ENCODE results near the gene LAMA3. TPM values are rescaled to one million over a fixed set of nuclear protein-coding genes. Genes with fewer than 3 reads are reported as not detected.

The LAMA3 gene
- total RNA-seq, 1 experiment from 2014 or later, result 8.1 TPM

- H3K27me3 ChIP-seq (ENCODE audit: control insufficient read depth, insufficient read depth, low read length), result no peaks in the 10 kb centered on the region
- H3K4me1 ChIP-seq (ENCODE audit: control insufficient read depth, insufficient read depth, low read length), result no peaks in the 10 kb centered on the region
- no peaks in the 10 kb centered on the region for H3K9me3 ChIP-seq (ENCODE audit: control insufficient read depth, insufficient read depth, low read depth, low read length)
- POLR2A ChIA-PET, result interaction anchor here (0.5 kb wide), 1 partner anchor 67 kb away, joined by 3 read pairs; no protein-coding TSS in a partner anchor
- DNase-seq (ENCODE audit: low read depth, low spot score) (no peak), ATAC-seq (no peak)
- no peaks in the 10 kb centered on the region for H3K36me3 ChIP-seq (ENCODE audit: control insufficient read depth, insufficient read depth, low read length)
- BruUV-seq (replicated peaks), result no TSS peak
- no peak overlapping the region for H3K4me3 ChIP-seq (ENCODE audit: low read depth in 2 of 2, low read length in 2 of 2)
- in situ Hi-C loops (cut with HindIII; ENCODE audit: low pct_unique_long_range_greater_than_20kb, low sequenced_read_pairs), result no loop called here
- no peak overlapping the region for H3K27ac ChIP-seq (ENCODE audit: low read length)
- TF ChIP-seq POLR2AphosphoS5 (IDR thresholded peaks at IDR 0.05; ENCODE audit: low read depth, low read length) (no peak), REST (IDR thresholded peaks at IDR 0.05; ENCODE audit: insufficient read depth in 1 of 2, low read depth in 2 of 2, low read length in 1 of 2) (no peak), TCF7L2 (IDR thresholded peaks at IDR 0.05; ENCODE audit: low read depth, low read length) (no peak), CTCF (IDR thresholded peaks at IDR 0.05) (no peak), SIN3A (IDR thresholded peaks at IDR 0.05; ENCODE audit: borderline replicate concordance, insufficient read depth, low read depth, low read length) (no peak)
- CTCF ChIA-PET, result interaction anchor here (0.5 kb wide), 1 partner anchor 280 kb away, joined by 4 read pairs; no protein-coding TSS in a partner anchor
- intact Hi-C loops (cut with micrococcal nuclease; ENCODE audit: unreplicated experiment), result no loop called here
Observed at GRCh38 chr18:23934252-23934651, 245.0 kb downstream of the LAMA3 start.

GRCh38 chr18:23934863-23935262 is 245.6 kb downstream of the LAMA3 start:
- Histone ChIP-seq H3K27ac (ENCODE audit: low read length) (no peak overlapping the region), H3K36me3 (ENCODE audit: control insufficient read depth, insufficient read depth, low read length) (no peaks in the 10 kb centered on the region), H3K4me3 (ENCODE audit: low read depth in 2 of 2, low read length in 2 of 2) (no peak overlapping the region), H3K27me3 (ENCODE audit: control insufficient read depth, insufficient read depth, low read length) (no peaks in the 10 kb centered on the region), H3K9me3 (ENCODE audit: control insufficient read depth, insufficient read depth, low read depth, low read length) (no peaks in the 10 kb centered on the region), H3K4me1 (ENCODE audit: control insufficient read depth, insufficient read depth, low read length) (no peaks in the 10 kb centered on the region)
- ATAC-seq (no peak), DNase-seq (ENCODE audit: low read depth, low spot score) (no peak)
- CTCF ChIA-PET, result no interaction called here
- POLR2A ChIA-PET, result no interaction called here
- BruUV-seq (replicated peaks), result no TSS peak
- TF ChIP-seq REST (IDR thresholded peaks at IDR 0.05; ENCODE audit: insufficient read depth in 1 of 2, low read depth in 2 of 2, low read length in 1 of 2), result no peak
- TF ChIP-seq POLR2AphosphoS5 (IDR thresholded peaks at IDR 0.05; ENCODE audit: low read depth, low read length), result no peak
- TF ChIP-seq SIN3A (IDR thresholded peaks at IDR 0.05; ENCODE audit: borderline replicate concordance, insufficient read depth, low read depth, low read length), result no peak
- no peak for TF ChIP-seq CTCF (IDR thresholded peaks at IDR 0.05)
- TF ChIP-seq TCF7L2 (IDR thresholded peaks at IDR 0.05; ENCODE audit: low read depth, low read length), result no peak
- intact Hi-C loops (cut with micrococcal nuclease; ENCODE audit: unreplicated experiment), result no loop called here
- in situ Hi-C loops (cut with HindIII; ENCODE audit: low pct_unique_long_range_greater_than_20kb, low sequenced_read_pairs), result no loop called here

Measured in Panc1 (cell line).